AG04449 (cell line): ENCODE measurements around the gene FZR1.
"Not testable (repeated sequence)": the region's sequence is repeated elsewhere in the genome, so short reads cannot be mapped to it uniquely, and the experiment has no call there.

Source experiments
- CTCF ChIA-PET: fragments of 350-600 bp; formaldehyde crosslinking; extraction: SDS; loops from one replicate; lab custom pipeline; 2021; ENCODE audit warnings: antibody characterized with exemption; lab: Yijun Ruan, JAX
- POLR2A ChIA-PET: fragments of 400-600, 350-600 bp; formaldehyde crosslinking; extraction: SDS; loops from one replicate; lab custom pipeline; 2020; ENCODE audit warnings: antibody characterized with exemption, inconsistent platforms; lab: Yijun Ruan, JAX
- DNase-seq: peaks from one replicate; pipeline ENCODE4 v3.0.0-alpha.2; 2010; ENCODE audit warnings: low read depth, low spot score
- H3K4me3 ChIP-seq: 2 replicates; pipeline ENCODE4 v1.5.1; 2011; ENCODE audit warnings: low read depth, mild to moderate bottlenecking, control low read depth, low read length
- CTCF ChIP-seq: IDR thresholded peaks from one replicate; pipeline ENCODE4 v1.5.1; 2011; ENCODE audit warnings: mild to moderate bottlenecking, moderate library complexity, low read length, control low read depth, inconsistent platforms; ENCODE audit not compliant: insufficient read depth; ENCODE audit errors: missing control alignments

The FZR1 gene

GRCh38 chr19:3565139-3565538 lies 59.0 kb downstream of the FZR1 start:
- ChIA-PET CTCF (no interaction called here), POLR2A (no interaction called here)

GRCh38 chr19:3570042-3570441 lies 63.9 kb downstream of the FZR1 start:
- CTCF ChIA-PET, result interaction anchor here (0.7 to 1.5 kb wide), 4 partner anchors 12 to 25 kb away, joined by 3 to 5 read pairs (median 4); no protein-coding TSS in a partner anchor
- DNase-seq, H3K4me3 ChIP-seq: not testable (repeated sequence)
- POLR2A ChIA-PET, result interaction anchor here (0.7 to 1.2 kb wide), 2 partner anchors 12 to 13 kb away, joined by 3 read pairs; no protein-coding TSS in a partner anchor

More at GRCh38 chr19:3565139-3565538, 59.0 kb downstream of the FZR1 start:
- TF ChIP-seq CTCF, result no peak
- H3K4me3 ChIP-seq, result no peak overlapping the region
- no peak for DNase-seq

GRCh38 chr19:3570606-3571011 lies 64.5 kb downstream of the FZR1 start:
- TF ChIP-seq CTCF, result no peak
- POLR2A ChIA-PET, result interaction anchor here (1.2 kb wide), 1 partner anchor 14 kb away, joined by 3 read pairs; no protein-coding TSS in a partner anchor
- CTCF ChIA-PET, result interaction anchor here (0.7 to 1.5 kb wide), 2 partner anchors 22 to 25 kb away, joined by 4 to 5 read pairs; no protein-coding TSS in a partner anchor
- DNase-seq, result no peak
- H3K4me3 ChIP-seq, result no peak overlapping the region

- ChIA-PET POLR2A (no interaction called here), CTCF (interaction anchor here (0.8 kb wide), 1 partner anchor 27 kb away, joined by 3 read pairs; no protein-coding TSS in a partner anchor)
- no peak for TF ChIP-seq CTCF
- DNase-seq, result peak; percentile 96
- H3K4me3 ChIP-seq, result peak overlapping the region; percentile 65
These were observed 66.2 kb downstream of the FZR1 start for GRCh38 chr19:3572132-3572854.

GRCh38 chr19:3572855-3573161 lies 66.7 kb downstream of the FZR1 start, which contains the start of gene HMG20B:
Gene HMG20B, plus strand, starts transcription at chr19:3572944. Its CDS starts 366 bp downstream, at chr19:3573310.
- TF ChIP-seq CTCF, result no peak
- POLR2A ChIA-PET, result no interaction called here
- peak within 1 kb of the TSS; percentile 82 for H3K4me3 ChIP-seq
- no peak for DNase-seq
- CTCF ChIA-PET, result no interaction called here

GRCh38 chr19:3573162-3573857 lies 67.2 kb downstream of the FZR1 start:
- no peak for TF ChIP-seq CTCF
- DNase-seq, result no peak
- CTCF ChIA-PET, result no interaction called here
- peak overlapping the region; percentile 82 for H3K4me3 ChIP-seq
- POLR2A ChIA-PET, result no interaction called here
